Measurements from ENCODE around the gene IGIP. TPM values are rescaled to one million over a fixed set of nuclear protein-coding genes. Genes with fewer than 3 reads are reported as not detected.

IGIP gene
- total RNA-seq, 1 experiment from 2014 or later: 1.7 TPM

- TF ChIP-seq CREM (CRISPR knock-in tag; IDR thresholded peaks at IDR 0.05) (peak; percentile 78), ETV6 (CRISPR knock-in tag; IDR thresholded peaks at IDR 0.05) (peak; percentile 47; the same call in 1 of the 2 replicates), PREB (CRISPR knock-in tag; IDR thresholded peaks at IDR 0.05; ENCODE audit: borderline replicate concordance) (no peak), ZSCAN18 (CRISPR knock-in tag; IDR thresholded peaks at IDR 0.05) (no peak), TEAD1 (CRISPR knock-in tag; IDR thresholded peaks at IDR 0.05) (peak; percentile 64; the same call in 1 of the 2 replicates), KAT7 (CRISPR knock-in tag; IDR thresholded peaks at IDR 0.05; ENCODE audit: borderline replicate concordance) (0 out of 2 replicates have a peak, but pooled peaks have one; percentile 15), ATF1 (CRISPR knock-in tag; IDR thresholded peaks at IDR 0.05) (no peak), ZMAT4 (CRISPR knock-in tag; IDR thresholded peaks at IDR 0.05) (no peak), ZNF425 (CRISPR knock-in tag; conservative IDR thresholded peaks at IDR 0.05) (no peak), ERG (CRISPR knock-in tag; IDR thresholded peaks at IDR 0.05) (no peak), FOXK1 (CRISPR knock-in tag; IDR thresholded peaks at IDR 0.05) (peak; percentile 37; the same call in 1 of the 2 replicates), ZNF263 (CRISPR knock-in tag; IDR thresholded peaks at IDR 0.05; ENCODE audit: low read depth) (peak; percentile 65; the same call in 1 of the 2 replicates), MYBL2 (CRISPR knock-in tag; IDR thresholded peaks at IDR 0.05) (peak; percentile 47; the same call in 1 of the 2 replicates), ZNF121 (CRISPR knock-in tag; IDR thresholded peaks at IDR 0.05) (no peak), SP1 (CRISPR knock-in tag; conservative IDR thresholded peaks at IDR 0.05) (peak; percentile 68; the same call in 1 of the 2 replicates), FOXP4 (CRISPR knock-in tag; IDR thresholded peaks at IDR 0.05) (peak; percentile 64; the same call in 1 of the 2 replicates), USF2 (CRISPR knock-in tag; IDR thresholded peaks at IDR 0.05) (peak; percentile 43; the same call in 1 of the 2 replicates), NR2C2 (CRISPR knock-in tag; IDR thresholded peaks at IDR 0.05) (no peak), NR3C1 (CRISPR knock-in tag; conservative IDR thresholded peaks at IDR 0.05; ENCODE audit: low read depth) (no peak), ARID4B (CRISPR knock-in tag; IDR thresholded peaks at IDR 0.05; ENCODE audit: borderline replicate concordance) (peak; percentile 76; the same call in 1 of the 2 replicates), GABPB1 (CRISPR knock-in tag; IDR thresholded peaks at IDR 0.05) (peak; percentile 35; the same call in 1 of the 2 replicates), FOXP1 (CRISPR knock-in tag; IDR thresholded peaks at IDR 0.05; ENCODE audit: borderline replicate concordance) (peak; percentile 59; the same call in 1 of the 2 replicates)
Observed at GRCh38 chr5:140107312-140108092, 18.2 kb upstream of the IGIP start (continued).

All from WTC11 (cell line).